NCI-H187 (cell line): ENCODE results near the gene TIMM23B.
"Not testable (repeated sequence)": the region's sequence is repeated elsewhere in the genome, so short reads cannot be mapped to it uniquely, and the experiment has no call there.

Source experiments
- DNase-seq, 2 experiments: peaks; one replicate each; lab custom pipeline; 2025; lab: John Stamatoyannopoulos, UW

TIMM23B gene

GRCh38 chr10:49941447-49942338, at the start of gene TIMM23B, which contains the start of gene PARG:
Gene TIMM23B (plus strand): TSS chr10:49942053. CDS start chr10:49942195, 142 bp downstream.
Gene PARG (minus strand): TSS chr10:49942027. CDS start chr10:49941725, 302 bp downstream.
- peak; percentile 1 to 7 for DNase-seq

DNA sequence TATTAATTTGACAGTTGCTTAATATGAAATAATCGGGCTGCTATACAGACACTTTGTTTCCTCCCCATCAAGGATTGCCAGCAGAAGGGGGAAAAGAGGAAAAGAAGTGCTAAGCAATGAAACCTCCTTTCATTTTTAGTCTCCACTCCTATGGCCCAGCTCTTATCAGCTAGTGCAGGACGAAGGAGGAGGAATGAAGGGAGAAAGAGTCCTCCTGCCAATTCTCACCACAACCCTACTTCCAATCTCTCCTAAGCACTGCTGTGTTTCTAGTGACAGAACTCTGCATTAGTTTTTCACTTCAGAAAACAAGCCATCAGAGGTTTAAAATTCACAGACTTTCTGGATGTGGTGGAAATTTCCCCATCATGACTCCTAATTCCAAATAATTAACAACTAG, 41.9 kb upstream of the TIMM23B start:
- not testable (repeated sequence) for DNase-seq

GRCh38 chr10:49900406-49900805, 41.4 kb upstream of the TIMM23B start:
- DNase-seq: not testable (repeated sequence)

DNA sequence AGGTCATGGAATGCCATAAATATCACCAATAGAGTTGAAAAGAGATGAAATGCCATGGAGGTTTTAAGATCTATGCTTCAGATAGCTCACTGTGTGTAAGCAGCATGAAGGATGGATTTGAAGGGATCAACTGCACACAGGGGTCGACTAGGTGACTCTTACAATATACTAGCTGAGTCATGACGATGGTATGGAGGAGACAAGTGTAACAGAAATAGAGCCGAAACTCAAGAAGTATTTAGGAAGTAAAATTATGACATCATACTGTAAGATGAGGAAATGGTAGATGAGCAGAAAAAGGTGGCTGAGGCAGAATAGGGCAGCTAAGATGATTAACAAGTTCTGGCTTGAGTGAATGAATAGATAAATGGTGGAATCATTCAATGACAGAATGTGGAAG, 38.0 kb upstream of the TIMM23B start:
- not testable (repeated sequence) for DNase-seq

GRCh38 chr10:49908290-49909080, 33.4 kb upstream of the TIMM23B start:
- DNase-seq: not testable (repeated sequence)

DNA sequence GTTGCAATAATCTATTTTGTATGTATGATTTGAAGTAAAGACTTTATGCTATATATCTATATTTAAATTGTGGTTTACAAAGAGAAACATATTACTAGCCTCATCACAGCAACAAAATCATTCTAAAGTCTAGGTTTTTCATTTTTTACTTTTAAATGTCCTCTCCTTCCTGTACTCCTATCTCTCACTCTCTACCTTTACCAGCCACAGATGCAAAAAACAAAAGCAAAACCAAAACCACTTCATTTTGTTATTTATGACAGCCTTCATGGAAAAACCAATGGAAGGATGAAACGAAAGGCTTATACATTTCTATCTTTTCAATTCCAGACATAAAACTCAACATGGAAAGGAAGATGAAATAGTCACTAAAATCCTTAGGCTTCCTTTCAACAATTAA, 31.6 kb upstream of the TIMM23B start:
- DNase-seq: not testable (repeated sequence)

GRCh38 chr10:49916451-49916850, 25.4 kb upstream of the TIMM23B start:
- DNase-seq: not testable (repeated sequence)

DNA sequence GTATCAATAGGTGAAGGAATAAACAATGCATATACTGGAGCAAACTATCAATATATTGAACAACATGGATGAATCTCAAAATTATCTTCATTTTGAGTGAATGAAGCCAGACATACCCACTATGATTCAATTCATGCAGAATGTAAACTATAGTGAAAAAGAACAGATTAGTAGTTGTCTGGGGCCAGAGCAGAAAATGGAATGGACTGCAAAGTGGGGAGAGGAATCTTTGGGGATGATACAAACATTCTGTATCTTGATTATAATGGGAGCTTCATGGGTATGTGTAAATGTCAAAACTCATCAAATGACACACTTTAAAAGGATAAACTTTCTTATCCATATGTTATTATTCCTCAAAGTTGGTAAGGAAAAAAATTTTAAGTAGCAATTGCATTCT, 23.9 kb upstream of the TIMM23B start:
- not testable (repeated sequence) for DNase-seq

DNA sequence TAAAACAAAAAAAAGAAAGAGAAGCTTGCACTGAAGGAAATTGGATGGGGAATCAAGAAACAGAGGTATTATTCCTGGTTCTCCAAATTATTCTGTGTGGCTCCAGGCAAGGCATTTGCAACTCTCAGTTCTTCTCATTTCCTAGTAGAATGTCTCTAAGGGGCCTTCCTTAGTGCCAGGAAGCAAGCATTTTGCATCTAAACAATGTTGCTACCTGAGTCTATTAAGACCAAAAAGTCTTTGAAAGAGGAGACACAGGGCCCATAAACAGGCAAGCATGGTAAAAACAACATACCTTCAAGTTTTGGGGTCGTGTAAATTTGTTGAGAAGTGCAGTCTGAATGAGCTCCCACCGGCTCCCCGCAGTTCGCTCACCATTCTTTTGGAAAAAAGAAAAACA, 19.8 kb upstream of the TIMM23B start:
- DNase-seq: not testable (repeated sequence)

GRCh38 chr10:49923572-49923971, 18.3 kb upstream of the TIMM23B start:
- not testable (repeated sequence) for DNase-seq

DNA sequence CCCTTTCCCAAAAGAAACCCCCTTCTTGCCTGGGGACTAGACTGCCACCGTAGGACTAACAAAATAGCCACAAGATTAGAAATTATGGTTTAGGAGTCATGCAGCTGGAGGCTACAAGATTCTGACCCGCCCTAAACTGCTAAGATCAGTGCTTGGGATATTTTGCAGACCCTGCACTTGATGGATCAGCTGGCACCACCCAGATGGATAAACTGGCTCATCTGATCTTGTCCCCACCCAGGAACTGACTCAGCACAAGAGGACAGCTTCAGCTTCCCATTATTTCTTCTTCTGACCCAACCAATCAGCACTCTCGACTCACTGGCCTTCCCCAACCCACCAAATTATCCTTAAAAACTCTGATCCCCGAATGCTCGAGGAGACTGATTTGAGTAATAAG, 10.6 kb upstream of the TIMM23B start:
- not testable (repeated sequence) for DNase-seq

DNA sequence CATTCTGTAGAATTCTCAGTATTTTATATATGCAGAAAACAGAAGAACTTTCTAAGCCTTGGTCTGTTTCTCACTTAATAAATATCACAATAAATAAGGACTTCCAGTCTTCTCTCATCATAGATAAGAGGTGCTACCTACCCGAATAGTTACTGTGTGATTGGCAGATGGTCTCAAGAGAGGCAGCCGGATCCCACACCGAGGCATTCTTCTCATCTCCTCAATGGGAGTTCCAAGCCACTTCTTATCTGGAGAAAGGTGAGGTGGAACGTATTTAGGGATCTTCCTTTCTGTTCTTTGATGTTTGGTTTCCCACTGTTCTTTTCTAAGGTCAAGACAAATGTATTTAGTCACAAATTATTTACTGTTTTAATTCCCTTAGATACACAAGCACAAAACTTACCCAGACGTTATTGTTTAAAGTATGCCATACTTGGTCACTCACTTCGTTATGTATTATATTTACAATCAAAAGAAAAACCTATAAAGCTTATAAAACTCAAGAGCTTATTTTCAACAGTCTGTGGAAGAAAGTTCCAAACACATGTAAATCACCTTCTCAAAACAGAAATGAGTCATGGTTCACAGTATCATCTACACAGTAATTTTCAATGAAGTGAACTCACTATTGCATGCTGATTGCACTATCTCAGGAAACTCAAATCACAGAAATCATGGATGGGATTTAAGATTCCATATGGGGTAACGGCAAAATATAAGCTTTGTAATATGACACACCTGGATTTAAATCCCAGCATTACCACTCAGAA, 9.7 kb upstream of the TIMM23B start:
- not testable (repeated sequence) for DNase-seq

- not testable (repeated sequence) for DNase-seq
Measured at GRCh38 chr10:49942339-49942705, 469 bp downstream of the TIMM23B start.

- not testable (repeated sequence) for DNase-seq
Measured at GRCh38 chr10:49943607-49944006, 1.8 kb downstream of the TIMM23B start.

GRCh38 chr10:49948142-49948541, 6.3 kb downstream of the TIMM23B start:
- not testable (repeated sequence) for DNase-seq

DNA sequence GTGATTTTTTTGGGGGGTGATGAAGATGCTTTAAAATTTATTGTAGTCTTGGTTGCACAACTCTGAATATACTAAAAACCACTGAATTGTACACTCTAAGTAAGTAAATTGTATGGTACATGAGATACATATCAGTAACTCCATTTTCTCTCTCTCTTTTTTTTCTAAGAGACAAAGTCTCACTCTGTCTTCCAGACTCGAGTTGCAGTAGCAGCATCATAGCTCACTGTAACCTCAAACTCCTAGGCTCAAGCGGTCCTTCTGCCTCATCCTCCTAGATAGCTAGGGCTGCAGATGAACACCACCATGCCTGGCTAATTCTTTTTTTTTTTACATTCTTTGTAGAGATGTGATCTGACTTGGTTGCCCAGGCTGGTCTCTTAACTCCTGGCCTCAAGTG, 6.9 kb downstream of the TIMM23B start:
- not testable (repeated sequence) for DNase-seq

GRCh38 chr10:49952006-49952405, 10.2 kb downstream of the TIMM23B start:
- not testable (repeated sequence) for DNase-seq

GRCh38 chr10:49953122-49953521, 11.3 kb downstream of the TIMM23B start:
- not testable (repeated sequence) for DNase-seq

DNA sequence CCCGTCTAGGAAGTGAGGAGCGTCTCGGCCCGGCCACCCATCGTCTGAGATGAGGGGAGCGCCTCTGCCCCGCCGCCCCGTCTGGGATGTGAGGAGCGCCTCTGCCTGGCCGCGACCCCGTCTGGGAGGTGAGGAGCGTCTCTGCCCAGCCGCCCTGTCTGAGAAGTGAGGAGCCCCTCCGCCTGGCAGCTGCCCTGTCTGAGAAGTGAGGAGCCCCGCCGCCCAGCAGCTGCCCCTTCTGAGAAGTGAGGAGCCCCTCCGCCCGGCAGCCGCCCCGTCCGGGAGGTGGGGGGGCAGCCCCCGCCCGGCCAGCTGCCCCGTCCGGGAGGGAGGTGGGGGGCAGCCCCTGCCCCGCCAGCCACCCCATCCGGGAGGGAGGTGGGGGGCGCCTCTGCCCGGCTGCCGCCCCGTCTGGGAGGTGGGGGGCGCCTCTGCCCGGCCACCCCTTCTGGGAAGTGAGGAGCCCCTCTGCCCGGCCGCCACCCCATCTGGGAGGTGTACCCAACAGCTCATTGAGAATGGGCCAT, 28.5 kb downstream of the TIMM23B start:
- not testable (repeated sequence) for DNase-seq

- not testable (repeated sequence) for DNase-seq
Measured at GRCh38 chr10:49971466-49971865, 29.6 kb downstream of the TIMM23B start.

- not testable (repeated sequence) for DNase-seq
Measured at GRCh38 chr10:49972094-49972493, 30.2 kb downstream of the TIMM23B start.
